ENCODE data around the gene LIN7B.
"Not testable (repeated sequence)": the region's sequence is repeated elsewhere in the genome, so short reads cannot be mapped to it uniquely, and the experiment has no call there.

Gene LIN7B, protein sequence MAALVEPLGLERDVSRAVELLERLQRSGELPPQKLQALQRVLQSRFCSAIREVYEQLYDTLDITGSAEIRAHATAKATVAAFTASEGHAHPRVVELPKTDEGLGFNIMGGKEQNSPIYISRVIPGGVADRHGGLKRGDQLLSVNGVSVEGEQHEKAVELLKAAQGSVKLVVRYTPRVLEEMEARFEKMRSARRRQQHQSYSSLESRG

DNA sequence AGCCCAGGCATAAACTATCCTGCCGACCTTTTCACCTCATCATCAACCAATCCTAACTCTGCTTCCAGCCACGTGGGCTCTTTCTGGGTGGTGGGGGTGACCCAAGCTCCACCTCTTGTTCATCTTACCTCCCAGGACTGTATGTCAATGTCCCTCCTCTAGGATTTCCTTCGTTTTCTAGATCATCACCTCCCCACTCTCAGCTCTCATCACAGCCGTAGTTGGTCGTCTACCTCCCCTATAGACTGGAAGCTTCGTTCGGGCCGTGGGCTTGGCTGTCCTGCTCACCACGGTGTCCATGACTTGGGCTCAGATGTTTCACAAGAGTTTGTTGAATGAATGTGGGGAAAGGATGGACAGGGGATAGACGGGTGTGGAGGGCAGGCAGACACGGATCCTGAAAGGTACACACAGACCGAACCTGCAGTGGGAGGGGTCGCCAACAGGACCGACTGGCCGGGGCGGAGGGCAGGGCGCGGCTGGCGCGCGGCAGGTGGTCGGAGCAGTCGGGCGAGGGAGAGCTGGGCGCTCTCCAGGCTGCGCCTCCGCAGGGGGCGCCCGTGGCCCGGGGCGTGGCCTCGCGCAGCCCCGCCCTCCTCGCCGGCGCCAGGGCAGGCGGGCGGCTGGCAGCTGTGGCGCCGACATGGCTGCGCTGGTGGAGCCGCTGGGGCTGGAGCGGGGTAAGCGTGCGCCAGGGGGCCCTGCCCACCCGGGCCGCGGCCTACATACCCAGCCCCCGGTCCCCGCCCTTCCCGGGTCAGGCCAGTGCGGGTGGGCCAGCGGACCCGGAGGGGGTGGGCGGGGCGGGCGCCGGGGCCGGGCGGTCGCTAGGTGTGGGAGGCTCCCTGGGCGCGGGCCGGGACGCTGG lies at the start of gene LIN7B:
Gene LIN7B (plus strand): TSS at position 609 of the 868 bp plus-strand sequence. CDS start 35 bp downstream, at position 644.
- peak within 1 kb of the TSS; percentile 66 to 96 (median 86) for H3K4me3 ChIP-seq
- H3K27ac ChIP-seq, result peak within 1 kb of the TSS; percentile 23 to 87 (median 80)

DNA sequence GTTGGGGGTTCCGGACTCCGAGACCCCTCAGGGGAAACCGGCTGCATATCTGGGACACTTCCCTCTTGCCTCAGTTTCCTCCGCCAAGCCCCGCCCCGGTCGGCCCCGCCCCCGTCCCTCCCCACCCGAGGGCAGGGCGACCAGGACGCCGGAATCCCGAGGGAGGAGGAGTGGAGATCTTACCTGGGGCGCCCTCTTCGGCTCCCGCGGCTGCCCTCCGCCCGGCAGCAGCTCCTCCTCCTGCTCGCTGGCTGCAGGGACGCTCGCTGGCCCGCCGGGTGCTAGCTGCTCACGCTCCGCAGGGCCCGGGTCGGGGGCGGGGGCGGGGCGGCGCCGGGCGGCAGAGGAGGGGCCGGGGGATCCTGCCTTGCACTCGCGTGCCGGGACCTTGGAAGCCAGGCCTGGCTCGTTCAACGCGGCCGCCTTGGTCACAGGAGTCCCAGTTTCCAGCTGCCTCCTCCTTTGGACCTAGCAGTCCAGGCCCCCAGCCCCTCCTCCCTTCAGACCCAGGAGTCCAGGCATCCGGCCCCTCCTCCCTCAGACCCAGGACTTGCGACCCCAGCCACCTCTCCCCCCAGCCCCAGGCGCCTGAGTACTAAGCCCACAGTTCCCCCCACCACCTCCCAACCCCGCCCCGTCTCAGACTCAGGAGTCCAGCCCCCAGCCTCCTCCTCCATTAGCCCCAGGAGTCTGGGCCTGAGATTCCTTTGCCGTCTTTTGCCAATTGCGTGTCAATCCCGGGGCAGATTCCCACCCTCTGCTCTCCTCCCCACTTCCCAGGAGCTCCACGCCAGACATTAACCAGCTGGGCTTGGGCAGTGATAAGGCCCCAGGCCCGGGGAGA lies 49.2 kb upstream of the LIN7B start, which contains the start of gene NTF4:
Gene NTF4 (minus strand): TSS at position 51 of the 844 bp plus-strand sequence. CDS start 2,821 bp downstream, outside the sequence.
- Histone ChIP-seq H3K27ac (peak within 1 kb of the TSS in 18 of 21 experiments; percentile 2 to 88 (median 58)), H3K4me3 (peak within 1 kb of the TSS; percentile 11 to 43 (median 28))

DNA sequence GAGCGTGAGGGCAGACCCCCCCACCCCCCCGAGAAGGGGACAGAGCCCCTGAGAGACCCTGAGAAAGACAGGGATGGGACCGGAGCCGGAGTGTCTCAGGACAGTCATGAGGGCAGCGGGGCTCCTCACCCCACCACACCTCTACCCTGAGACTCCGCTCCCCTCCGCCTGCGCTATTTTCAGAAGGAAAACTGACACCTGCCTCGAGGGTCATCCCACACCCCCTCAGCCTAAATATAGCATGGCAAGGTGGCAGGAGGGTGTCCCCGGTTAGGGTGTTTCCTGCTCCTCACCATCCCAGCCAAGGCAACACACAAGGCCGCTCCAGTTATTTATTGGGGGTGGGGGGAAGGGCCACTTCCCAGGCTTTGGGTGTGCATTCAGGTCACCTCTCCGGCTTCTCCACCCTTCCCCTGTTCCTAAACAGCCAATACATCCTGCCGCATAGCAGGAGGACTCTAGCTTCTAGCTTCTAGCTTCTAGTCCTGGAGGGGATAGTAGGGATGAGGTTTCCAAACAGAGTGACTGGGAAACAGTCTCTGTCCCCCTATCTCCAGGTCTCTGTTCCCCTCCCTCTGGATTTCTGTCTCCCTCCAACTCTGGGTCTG lies 48.2 kb upstream of the LIN7B start:
- H3K4me3 ChIP-seq, result no peak overlapping the region

DNA sequence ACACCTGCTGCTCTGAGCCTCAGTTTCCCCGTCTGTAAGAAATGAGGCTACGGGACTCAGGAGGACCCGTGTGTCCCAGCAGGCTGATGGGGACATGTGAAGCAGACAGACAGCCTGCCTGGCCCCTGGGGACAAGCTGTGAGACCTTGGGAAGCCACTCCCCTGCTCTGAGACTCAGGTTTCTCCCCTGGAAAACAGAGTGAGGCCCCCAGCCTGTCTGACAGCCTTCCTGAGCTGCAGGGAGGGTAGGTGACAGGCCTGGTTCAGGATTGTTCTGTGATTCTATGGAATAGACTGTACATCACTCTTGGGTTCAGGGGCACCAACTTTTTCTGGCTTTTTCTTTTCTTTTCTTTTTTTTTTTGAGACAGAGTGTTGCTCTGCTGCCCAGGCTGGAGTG lies 46.6 kb upstream of the LIN7B start:
- Histone ChIP-seq H3K27ac (no peak overlapping the region), H3K4me3 (no peak overlapping the region)

More for the DNA sequence above, 48.2 kb upstream of the LIN7B start:
- H3K27ac ChIP-seq, result no peak overlapping the region

DNA sequence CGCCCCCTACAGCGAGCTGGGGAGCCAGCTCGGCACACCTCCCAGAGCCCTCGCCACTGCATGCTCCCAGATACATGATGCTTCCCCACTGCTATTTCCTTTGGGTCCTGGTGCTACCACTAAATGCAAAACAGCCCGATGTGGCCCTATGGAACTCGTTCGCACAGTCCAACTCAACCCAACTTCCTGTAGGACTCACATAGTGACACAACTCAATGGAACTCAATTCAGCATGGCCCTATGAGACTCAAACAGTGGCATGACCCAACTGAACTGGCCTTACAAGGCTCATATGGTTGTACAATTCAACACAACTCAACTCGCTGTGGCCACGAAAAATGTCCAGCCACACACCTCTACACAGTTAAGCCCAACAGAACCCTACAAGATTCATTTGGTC lies 45.1 kb upstream of the LIN7B start:
- no peak overlapping the region for H3K4me3 ChIP-seq
- no peak overlapping the region for H3K27ac ChIP-seq

DNA sequence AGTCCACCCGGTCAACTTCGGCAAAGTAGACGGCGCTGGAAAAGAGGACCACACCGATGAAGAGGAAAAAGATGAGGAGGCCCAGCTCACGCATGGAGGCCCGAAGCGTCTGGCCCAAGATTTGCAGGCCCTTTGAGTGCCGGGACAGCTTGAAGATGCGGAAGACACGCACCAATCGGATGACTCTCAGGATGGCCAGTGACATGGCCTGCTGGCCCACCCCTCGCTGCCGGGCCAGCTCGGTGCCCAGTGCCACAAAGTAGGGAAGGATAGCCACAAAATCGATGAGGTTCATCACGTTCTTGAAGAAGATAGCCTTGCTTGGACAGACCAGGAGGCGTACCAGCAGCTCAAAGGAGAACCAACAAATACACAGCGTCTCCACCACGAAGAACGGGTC lies 43.8 kb upstream of the LIN7B start:
- H3K4me3 ChIP-seq, result no peak overlapping the region
- no peak overlapping the region for H3K27ac ChIP-seq

DNA sequence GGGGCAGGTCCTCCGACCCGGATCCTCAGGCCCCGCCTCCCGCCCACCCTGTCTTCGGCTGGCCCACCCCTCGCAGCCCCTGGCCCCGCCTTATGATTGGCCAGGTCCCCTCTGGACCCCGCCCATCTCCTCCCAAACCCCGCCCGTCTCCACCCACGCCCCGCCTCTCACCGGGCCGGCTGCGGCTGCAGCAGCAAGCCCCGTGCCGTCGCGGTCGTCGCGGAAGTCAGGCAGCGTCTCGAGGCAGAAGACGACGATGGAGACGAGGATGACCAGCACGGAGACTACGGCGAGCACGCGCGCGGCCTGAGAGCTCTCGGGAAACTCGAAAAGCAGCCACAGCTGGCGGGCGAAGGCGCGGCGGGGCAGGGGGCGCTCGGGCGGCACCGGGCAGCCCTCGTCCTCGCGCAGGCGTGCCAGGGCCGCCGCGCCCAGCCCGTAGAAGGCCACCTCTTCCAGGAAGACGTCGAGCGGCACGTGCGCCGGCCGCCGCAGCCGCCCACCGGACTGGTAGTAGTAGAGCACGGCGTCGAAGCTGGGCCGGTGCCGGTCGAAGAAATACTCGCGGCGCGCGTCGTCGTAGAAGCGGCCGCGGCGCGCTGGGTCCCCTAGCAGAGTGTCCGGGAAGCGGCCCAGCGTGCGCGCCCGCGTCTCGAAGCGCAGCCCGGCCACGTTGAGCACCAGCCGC lies 42.2 kb upstream of the LIN7B start:
- Histone ChIP-seq H3K27ac (peak overlapping the region in 1 of 21 experiments; percentile 13), H3K4me3 (no peak overlapping the region)

DNA sequence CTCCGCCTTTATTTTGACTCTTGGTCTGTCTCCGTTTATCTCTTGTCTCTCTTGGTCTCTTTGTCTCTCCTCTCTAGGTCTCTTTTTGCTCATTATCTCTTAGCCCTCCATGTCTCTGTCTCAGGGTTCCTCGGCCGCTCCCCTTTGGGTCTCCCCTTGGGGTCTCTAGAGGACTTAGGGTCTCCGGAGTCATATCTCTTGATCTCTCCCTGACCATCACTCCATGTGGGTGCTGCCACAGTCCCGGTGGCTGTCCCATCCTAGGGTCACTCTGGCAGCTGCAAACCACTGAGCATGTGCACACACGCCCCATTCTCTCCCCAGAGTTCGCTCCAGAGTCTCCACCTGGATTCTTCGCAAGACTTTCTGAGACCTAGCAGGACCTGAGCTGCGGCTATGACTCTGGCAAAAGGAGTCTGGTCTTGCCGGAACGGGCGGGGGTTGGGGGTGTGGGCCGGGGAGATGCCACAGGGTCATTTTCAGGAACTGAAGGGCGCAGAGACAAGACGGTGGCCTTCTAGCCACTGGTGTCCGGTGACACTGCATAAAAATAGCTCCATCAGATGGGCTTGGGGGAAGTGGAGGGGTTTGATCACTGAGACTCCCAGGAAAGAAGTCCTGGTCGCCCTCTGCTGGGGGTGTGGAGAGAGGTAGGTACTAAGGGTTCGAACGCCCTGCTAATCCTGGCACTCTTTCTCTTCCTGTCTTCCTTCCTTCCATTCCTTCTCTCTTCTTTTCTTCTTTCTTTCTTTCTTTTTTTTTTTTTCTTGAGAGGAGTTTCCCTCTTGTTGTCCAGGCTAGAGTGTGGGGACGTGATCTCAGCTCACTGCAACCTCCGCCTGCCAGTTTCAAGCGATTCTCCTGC lies 40.4 kb upstream of the LIN7B start:
- Histone ChIP-seq H3K4me3 (no peak overlapping the region), H3K27ac (no peak overlapping the region)

DNA sequence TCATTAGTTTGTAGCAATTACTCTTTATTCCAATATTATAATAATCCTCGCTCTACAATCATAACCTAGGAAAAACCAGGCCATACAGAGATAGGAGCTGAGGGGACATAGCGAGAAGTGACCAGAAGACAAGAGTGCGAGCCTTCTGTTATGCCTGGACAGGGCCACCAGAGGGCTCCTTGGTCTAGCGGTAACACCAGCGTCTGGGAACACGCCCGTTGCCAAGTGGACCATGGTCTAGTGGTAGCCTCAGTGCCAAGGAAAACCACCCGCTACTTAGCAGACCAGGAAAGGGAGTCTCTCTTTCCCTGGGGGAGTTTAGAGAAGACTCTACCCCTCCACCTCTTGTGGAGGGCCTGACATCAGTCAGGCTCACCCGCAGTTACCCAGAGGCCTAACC lies 39.3 kb upstream of the LIN7B start:
- H3K27ac ChIP-seq, H3K4me3 ChIP-seq: not testable (repeated sequence)

DNA sequence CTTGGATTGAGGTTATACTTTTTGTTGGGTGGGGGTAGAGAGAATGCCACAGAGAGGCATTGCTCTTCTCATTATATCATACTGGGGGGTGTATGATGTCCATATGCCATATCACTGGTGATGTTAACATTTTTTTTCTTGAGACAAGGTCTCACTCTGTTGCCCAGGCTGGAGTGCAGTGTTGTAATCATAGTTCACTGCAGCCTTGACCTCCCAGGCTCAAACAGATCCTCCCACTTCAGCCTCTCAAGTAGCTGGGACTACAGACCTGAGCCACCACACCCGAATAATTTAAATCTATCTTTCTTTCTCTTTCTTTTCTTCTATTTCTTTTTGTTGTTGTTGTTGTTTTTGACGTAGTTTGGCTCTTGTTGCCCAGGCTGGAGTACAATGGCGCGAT lies 33.8 kb upstream of the LIN7B start:
- H3K27ac ChIP-seq, result no peak overlapping the region

DNA sequence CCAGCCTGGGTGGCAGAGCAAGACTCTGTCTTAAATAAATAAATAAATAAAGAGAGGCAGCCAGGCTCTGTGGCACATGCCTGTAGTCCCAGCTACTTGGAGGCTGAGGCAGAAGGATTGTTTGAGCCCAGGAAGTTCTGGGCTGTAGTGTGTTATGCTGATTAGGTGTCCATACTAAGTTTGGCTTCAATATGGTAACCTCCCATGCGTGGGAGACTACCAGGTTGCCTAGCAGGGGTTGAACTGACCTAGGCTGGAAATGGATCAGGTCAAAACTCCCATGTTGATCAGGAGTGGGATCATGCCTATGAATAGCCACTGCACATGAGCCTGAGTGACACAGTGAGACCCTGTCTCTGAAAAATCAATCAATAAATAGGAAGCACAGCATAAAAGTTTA lies 32.9 kb upstream of the LIN7B start:
- no peak overlapping the region for H3K4me3 ChIP-seq
- no peak overlapping the region for H3K27ac ChIP-seq

More for the DNA sequence above, 33.8 kb upstream of the LIN7B start:
- H3K4me3 ChIP-seq, result no peak overlapping the region

DNA sequence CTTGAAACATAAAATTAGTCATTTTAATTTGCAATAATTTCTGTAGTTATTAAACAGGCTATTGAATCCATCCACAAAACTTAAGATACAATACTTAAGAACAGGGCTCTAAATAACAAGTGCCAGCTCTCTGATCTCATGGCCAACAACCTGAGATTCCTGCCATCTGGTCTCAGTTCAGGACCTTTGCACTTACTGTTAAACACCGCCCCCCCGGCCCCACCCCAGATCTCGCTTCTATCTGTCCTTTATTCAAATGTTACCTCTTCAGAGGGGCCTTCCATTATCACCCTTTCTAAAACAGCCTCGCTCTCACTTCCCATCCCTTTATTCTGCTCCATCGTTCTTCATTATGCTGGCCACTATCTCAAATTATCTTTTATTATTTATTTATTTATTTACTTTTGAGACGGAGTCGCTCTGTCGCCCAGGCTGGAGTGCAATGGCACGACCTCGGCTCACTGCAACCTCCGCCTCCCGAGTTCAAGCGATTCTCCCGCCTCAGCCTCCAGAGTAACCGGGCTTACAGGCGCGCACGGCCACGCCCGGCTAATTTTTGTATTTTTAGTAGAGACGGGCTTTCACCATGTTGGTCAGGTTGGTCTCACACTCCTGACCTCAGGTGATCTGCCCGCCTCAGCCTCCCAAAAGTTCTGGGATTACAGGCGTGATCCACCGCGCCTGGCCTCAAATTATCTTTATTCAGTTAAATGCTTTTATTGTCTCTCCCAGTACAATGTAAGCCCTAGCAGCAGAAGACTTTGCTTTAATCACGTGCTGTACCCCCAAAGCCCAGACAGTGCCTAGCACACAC lies 29.8 kb upstream of the LIN7B start:
- H3K4me3 ChIP-seq, result peak overlapping the region in 6 of 7 experiments; percentile 71 to 90 (median 82)
- H3K27ac ChIP-seq, result peak overlapping the region in 20 of 21 experiments; percentile 83 to 99 (median 93)

DNA sequence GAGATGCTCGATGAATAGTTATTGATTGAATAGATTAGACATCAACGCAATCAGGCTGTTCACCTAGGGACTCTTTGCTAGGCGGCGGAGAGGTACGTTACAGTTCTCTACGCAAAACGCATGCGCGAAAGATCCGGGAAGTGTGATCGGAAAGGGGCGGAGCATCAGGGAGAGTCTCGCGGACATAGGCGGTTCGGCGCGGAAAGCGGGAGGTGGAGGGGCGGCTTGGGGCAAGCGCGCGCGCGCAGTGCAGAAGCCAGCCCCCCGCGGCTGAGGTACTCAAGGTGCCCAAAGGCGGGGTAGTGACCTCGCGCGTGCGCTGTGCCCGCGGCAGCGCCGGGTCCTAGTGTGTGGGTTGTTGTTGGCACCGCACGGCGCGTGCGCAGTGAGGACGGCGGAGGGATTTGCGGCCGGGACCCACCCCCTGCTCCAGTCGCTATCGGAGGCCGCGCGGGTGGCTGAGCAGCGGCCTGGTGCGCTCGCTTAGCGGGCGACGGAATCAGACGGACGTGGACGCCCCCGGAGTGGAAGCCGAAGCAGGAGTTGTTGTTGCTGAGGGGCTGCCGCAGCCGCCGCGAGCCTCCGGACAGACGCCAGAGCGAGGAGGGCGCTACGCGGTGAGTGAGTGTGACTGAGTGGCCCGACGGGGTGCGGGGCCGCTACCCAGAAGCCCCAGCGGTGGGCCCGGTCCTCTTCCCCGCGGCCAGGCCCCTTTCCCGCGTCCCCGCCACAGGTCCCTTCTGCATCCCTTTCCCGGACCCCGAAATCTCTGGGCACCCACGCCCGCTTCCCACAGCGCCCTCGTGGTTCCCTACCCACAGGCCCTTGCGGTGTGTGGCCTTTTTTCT lies 28.9 kb upstream of the LIN7B start, which contains the start of gene SNRNP70:
Gene SNRNP70 (plus strand): TSS at position 432 of the 848 bp plus-strand sequence. CDS start 964 bp downstream, outside the sequence.
- H3K4me3 ChIP-seq, result peak within 1 kb of the TSS; percentile 71 to 91 (median 82)

DNA sequence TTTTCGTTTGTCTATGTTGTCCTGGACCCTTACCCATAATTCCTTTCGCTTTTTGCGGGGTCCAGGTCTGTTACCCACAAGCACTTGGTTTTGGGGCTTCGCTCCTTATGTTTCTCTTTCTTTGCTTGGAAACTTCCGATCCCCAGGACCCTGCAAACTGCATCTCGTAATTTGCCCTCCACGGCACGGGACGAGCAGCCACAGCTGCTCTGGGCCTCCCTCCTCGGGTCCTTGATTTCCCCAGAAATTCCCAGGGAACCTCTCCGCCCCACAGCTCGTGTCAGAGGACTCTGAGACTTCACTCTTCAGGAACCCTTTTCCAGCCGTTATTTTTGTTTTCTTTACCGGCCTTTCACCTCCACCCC lies 28.3 kb upstream of the LIN7B start:
- H3K4me3 ChIP-seq, result peak overlapping the region; percentile 71 to 91 (median 82)
- peak overlapping the region; percentile 49 to 99 (median 93) for H3K27ac ChIP-seq

More for the DNA sequence above, 28.9 kb upstream of the LIN7B start, which contains the start of gene SNRNP70:
- H3K27ac ChIP-seq, result peak within 1 kb of the TSS; percentile 49 to 99 (median 93)

DNA sequence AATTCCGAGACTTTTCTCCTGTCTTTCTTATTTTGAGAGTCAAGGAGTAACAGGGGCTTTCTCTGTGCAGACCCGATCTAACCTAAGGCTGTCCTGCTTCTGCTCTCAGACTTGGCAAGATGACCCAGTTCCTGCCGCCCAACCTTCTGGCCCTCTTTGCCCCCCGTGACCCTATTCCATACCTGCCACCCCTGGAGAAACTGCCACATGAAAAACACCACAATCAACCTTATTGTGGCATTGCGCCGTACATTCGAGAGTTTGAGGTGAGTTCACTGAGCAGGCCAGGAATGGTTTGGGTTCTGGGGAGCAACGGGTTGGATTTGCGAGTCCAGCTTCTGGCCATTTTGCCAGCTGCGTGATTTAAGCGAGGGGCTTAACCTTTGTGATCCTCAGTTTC lies 27.9 kb upstream of the LIN7B start:
- Histone ChIP-seq H3K27ac (peak overlapping the region in 17 of 21 experiments; percentile 0 to 99 (median 93)), H3K4me3 (peak overlapping the region; percentile 71 to 91 (median 82))
